GM19099 (cell line): Measurements from ENCODE around the gene PGM3.

Source experiments
- POLR2A ChIP-seq: IDR thresholded peaks from 3 replicates; pipeline ENCODE4 v1.6.1; 2011; ENCODE audit warnings: low read depth; ENCODE audit not compliant: insufficient read length; ENCODE audit errors: extremely low read depth

The PGM3 gene

GRCh38 chr6:83193747-83194566 is 892 bp upstream of the PGM3 start:
- TF ChIP-seq POLR2A, result no peak

GRCh38 chr6:83192456-83192855 is 609 bp downstream of the PGM3 start:
- no peak for TF ChIP-seq POLR2A

GRCh38 chr6:83190626-83191025 is 2.4 kb downstream of the PGM3 start:
- no peak for TF ChIP-seq POLR2A

- no peak for TF ChIP-seq POLR2A
Measured at GRCh38 chr6:83188501-83188900, 4.6 kb downstream of the PGM3 start.

- no peak for TF ChIP-seq POLR2A
Measured at GRCh38 chr6:83185096-83185495, 8.0 kb downstream of the PGM3 start.

- TF ChIP-seq POLR2A, result no peak
Measured at GRCh38 chr6:83183082-83183828, 9.8 kb downstream of the PGM3 start.

- no peak for TF ChIP-seq POLR2A
Measured at GRCh38 chr6:83182114-83182513, 11.0 kb downstream of the PGM3 start.

GRCh38 chr6:83180426-83180950 is 12.6 kb downstream of the PGM3 start:
- TF ChIP-seq POLR2A, result no peak

- no peak for TF ChIP-seq POLR2A
Measured at GRCh38 chr6:83176246-83176645, 16.8 kb downstream of the PGM3 start.

GRCh38 chr6:83169511-83169910 is 23.6 kb downstream of the PGM3 start:
- no peak for TF ChIP-seq POLR2A

GRCh38 chr6:83169106-83169505 is 24.0 kb downstream of the PGM3 start:
- TF ChIP-seq POLR2A, result no peak

GRCh38 chr6:83168556-83168955 is 24.5 kb downstream of the PGM3 start:
- no peak for TF ChIP-seq POLR2A

GRCh38 chr6:83167726-83168278 is 25.3 kb downstream of the PGM3 start:
- no peak for TF ChIP-seq POLR2A

- TF ChIP-seq POLR2A, result no peak
Measured at GRCh38 chr6:83160167-83160566, 32.9 kb downstream of the PGM3 start.

- TF ChIP-seq POLR2A, result no peak
Measured at GRCh38 chr6:83155794-83156193, 37.3 kb downstream of the PGM3 start.

- TF ChIP-seq POLR2A, result no peak
Measured at GRCh38 chr6:83153883-83154521, 39.1 kb downstream of the PGM3 start.

GRCh38 chr6:83152913-83153312 is 40.2 kb downstream of the PGM3 start:
- no peak for TF ChIP-seq POLR2A
